RPMI8226 (cell line): Measurements from ENCODE around the gene RERE.

Experiments
- DNase-seq: peaks from one replicate; pipeline ENCODE4 v3.0.0-alpha.2; 2015

The RERE gene

GRCh38 chr1:8663090-8663802, 154.2 kb downstream of the RERE start:
- no peak for DNase-seq

GRCh38 chr1:8662380-8663072, 154.9 kb downstream of the RERE start:
- no peak for DNase-seq

GRCh38 chr1:8661185-8662110, 156.0 kb downstream of the RERE start:
- DNase-seq = no peak

DNA sequence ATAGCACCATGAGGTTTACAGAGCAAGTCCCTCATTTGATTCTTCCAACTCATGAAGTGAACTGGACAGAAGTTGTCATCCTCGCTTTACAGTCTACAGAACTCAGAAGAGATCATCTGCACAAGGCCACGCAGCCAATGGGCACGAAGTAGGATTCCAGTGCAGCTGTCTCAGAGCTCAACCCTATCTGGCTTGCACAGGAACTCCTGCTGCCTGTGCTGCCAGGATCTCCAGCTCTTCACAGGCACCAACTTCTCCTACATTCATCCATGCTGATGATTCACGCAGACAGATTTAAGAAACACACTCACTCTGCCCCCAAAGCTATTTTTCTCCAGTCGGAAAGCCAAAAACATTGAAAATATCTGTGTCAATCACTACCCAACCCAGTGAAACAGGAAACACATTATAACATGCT, 157.0 kb downstream of the RERE start:
- DNase-seq = no peak

DNA sequence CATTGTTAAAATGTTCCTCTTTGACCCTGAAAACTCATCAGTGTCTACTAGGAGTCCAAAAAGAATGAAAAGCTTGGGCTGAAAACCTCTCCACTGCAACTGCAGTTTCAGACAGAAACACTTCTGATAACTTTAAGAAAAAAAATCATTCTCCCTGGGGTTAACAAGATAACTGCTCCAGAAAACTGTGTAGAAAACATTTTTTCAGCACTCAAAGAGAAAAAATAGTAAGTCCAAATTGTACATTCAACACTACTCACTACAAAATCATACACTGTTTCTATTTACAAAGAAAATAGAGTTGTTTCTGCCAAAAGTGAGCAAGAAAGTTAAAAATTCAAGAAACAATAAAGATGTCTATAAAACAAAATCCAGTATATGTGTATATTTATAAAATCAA, 157.8 kb downstream of the RERE start:
- DNase-seq = no peak

GRCh38 chr1:8653878-8654277, 163.6 kb downstream of the RERE start:
- no peak for DNase-seq

DNA sequence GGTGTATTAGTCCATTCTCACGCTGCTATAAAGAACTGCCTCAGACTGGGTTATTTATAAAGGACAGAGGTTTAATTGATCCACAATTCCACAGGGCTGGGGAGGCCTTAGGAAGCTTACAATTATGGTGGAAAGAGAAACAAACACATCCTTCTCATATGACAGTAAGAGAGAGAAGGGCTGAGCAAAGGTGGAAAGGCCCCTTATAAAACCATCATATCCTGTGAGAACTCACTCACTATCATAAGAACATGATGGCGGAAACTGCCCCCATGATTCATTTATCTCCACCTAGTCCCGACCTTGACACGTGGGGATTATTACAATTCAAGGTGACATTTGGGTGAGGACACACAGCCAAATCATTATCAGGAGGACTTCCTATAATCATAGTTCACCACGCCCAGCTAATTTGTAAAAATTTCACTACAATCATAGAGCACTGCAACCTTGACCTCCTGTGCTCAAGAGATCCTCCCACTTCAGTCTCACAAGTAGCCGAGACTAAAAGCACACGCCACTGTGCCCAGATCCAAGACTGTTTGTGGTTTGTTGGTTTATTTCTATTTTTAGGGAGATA, 164.9 kb downstream of the RERE start:
- DNase-seq = no peak

- no peak for DNase-seq
These were observed 165.5 kb downstream of the RERE start for GRCh38 chr1:8651962-8652361.

- DNase-seq = no peak
These were observed 166.1 kb downstream of the RERE start for GRCh38 chr1:8651236-8651890.

- DNase-seq = no peak
These were observed 167.6 kb downstream of the RERE start for GRCh38 chr1:8649875-8650274.

DNA sequence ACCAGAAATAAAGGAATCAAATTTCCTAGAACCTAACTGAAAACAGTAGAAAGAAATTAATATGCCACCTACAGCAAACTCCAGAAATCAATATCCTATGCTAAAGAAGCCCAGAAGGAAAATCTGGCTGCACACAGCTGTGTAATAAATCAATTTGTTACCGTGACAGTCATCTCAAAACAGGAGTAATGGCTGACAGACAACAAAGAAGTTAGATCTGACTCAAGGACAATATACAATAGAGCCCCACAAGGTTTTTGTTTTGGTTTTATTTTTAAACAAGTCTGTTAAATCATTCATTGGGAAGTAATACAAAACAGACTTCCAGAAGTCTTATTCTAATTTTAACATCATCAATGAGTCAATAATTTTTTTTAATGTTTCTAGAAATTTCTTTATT, 168.4 kb downstream of the RERE start:
- no peak for DNase-seq

DNA sequence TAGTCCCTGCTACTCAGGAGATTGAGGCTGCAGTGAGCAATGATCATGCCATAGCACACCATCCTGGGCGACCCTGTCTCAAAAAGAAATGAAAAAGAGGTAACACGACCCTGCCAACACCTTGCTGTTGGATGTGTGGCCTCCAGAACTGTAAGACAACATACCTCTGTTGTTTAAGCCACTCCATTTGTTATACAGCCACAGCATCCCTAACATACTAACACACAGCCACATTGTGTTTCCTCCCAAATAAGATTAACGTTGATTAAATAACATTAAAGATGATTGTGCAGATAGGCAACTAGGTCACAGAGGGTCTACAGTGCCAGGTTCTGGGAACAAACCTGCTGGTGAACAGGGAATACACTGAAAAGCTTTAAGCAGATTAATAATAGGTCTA, 170.4 kb downstream of the RERE start:
- DNase-seq = no peak

DNA sequence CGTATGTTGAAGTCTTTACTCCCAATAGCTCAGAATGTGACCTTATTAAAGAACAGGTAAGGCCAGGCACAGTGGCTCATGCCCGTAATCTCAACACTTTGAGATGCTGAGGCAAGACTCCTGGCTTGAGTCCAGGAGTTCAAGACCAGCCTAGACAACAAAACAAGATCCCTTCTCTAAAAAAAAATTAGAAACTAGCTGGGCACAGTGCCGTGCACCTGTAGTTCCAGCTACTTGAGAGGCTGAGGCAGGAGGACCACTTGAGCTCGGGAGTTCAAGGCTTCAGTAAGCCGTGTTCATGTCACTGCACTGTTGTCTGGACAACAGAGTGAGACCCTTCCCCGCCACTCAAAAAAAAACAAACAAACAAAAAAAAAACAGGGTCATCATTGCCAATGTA, 171.3 kb downstream of the RERE start:
- peak; percentile 21 for DNase-seq

DNA sequence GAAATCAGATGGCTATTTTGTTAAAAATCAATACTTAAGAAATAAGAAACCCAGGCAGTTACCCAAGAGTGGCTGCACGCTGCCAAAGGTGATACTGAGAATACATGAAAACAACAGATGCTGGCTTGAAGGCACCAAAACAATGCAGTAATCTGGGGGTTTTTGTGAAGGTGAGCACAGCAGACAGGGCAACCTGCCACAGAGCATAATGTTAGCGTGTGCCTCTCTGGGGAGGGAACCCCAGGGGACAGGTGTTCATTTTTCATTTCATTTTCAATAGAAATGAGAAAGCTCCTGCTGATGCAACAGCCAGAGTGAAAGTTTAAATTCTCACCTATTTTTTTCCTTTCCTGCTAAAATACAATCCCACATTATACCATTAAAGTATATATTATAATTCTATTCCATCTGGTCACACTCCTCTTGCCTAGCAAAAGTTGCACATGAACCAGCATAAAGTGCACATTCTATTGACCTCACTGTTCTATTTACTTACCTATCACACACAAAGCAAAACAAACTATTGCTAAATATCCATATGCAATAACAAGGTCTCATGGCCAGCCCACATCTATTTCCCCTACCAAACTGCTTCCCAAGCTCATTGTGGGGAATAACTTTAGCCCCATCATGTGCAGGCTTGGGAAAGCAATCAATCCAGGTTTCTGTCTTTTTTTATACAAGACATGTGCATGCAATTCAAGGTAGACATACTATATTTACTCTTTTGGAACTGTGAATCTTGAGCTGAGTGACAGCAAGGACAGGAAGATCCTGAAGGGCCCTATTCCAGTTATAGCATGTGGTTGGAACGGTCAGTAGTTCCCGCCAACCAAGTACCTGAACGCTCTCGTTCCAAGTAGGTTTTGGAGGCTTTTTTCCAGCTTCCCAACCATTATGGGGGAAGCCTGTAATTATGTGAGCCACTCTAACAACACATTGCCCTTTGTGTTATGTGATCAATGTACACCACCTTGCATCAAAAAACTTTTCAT, 173.6 kb downstream of the RERE start:
- peak; percentile 32 for DNase-seq

- DNase-seq = no peak
These were observed 175.3 kb downstream of the RERE start for GRCh38 chr1:8642114-8642513.

DNA sequence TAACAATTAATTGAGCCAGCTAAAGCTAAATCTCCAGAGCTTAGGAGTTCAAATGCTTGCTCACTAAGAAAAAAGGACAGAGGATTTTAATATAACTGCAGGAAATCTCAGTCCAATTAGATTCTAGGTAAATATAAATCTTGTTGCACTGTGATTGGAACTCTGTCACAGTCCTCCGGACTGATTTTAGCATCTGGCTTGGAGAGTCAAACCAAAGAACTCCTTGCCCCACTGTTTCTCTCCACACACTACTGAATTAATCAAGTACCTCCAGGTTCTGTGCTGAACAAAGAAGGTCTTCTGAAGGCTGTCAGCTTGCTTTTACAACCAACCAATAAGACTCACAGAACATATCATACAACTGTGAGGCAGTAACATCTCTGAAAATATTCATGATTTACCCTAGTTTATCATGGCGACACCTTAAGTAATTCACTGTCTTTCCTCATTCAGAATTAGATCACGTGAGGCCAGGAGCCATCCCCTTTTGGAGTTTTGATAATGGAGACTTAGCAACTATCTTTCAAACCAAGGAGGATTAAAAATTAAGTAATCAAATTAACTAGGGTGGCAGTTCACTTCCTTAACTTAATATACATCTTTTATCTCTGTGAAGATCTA, 176.0 kb downstream of the RERE start:
- no peak for DNase-seq

DNA sequence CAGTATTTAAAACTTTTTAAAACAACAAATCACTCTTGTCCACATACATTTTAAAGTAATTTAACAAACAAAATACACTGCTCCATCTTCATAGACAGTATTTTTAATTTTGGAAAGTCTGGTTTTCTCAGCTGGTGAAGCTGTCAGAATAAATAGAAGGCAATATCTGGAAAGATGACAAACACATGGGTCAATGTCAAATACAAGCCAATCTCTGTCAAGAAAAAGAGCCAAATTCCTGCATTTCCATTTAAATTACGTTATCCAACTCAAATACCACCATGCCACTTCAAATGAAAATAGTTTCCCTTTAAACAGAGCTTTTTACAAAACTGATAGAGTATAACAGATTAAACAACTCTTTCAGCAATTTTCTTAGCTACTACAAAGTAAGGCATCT, 176.5 kb downstream of the RERE start:
- no peak for DNase-seq

- DNase-seq = no peak
These were observed 178.3 kb downstream of the RERE start for GRCh38 chr1:8639148-8639547.

- DNase-seq = no peak
These were observed 183.5 kb downstream of the RERE start for GRCh38 chr1:8633741-8634501.

- no peak for DNase-seq
These were observed 185.3 kb downstream of the RERE start for GRCh38 chr1:8632102-8632501.
